Astrocyte (in vitro differentiated cells and primary cell): ENCODE data around the gene IKBKE. TPM values are rescaled to one million over a fixed set of nuclear protein-coding genes. Genes with fewer than 3 reads are reported as not detected.

Experiments
- DNase-seq: peaks from one replicate; pipeline ENCODE4 v3.0.0-alpha.2; 2010; ENCODE audit warnings: low read depth
- FAIRE-seq: peaks from 2 replicates; lab custom pipeline; 2011; peaks lifted over from hg19 to GRCh38; lab: Jason Lieb, UNC
- H2AFZ ChIP-seq: 2 replicates; pipeline ENCODE4 v1.6.0; 2012; ENCODE audit warnings: low read depth, low read length, inconsistent platforms
- H3K27ac ChIP-seq: 2 replicates; pipeline ENCODE4 v1.5.1; 2011; ENCODE audit warnings: low read depth, low read length, inconsistent platforms
- H3K27me3 ChIP-seq: 2 replicates; pipeline ENCODE4 v1.6.0; 2011; ENCODE audit warnings: low read length, inconsistent platforms; ENCODE audit not compliant: insufficient read depth
- H3K36me3 ChIP-seq: 2 replicates; pipeline ENCODE4 v1.5.1; 2011; ENCODE audit warnings: low read length, inconsistent platforms; ENCODE audit not compliant: insufficient read depth
- H3K4me1 ChIP-seq: 2 replicates; pipeline ENCODE4 v1.5.1; 2011; ENCODE audit warnings: low read length, inconsistent platforms; ENCODE audit not compliant: insufficient read depth
- H3K4me2 ChIP-seq: 2 replicates; pipeline ENCODE4 v1.6.0; 2012; ENCODE audit warnings: low read length, inconsistent platforms
- H3K4me3 ChIP-seq: 2 replicates; pipeline ENCODE4 v1.5.1; 2011; ENCODE audit warnings: low read depth, mild to moderate bottlenecking, low read length, inconsistent platforms; ENCODE audit not compliant: insufficient read depth
- H3K79me2 ChIP-seq: 2 replicates; pipeline ENCODE4 v1.6.0; 2012; ENCODE audit warnings: mild to moderate bottlenecking, low read length, inconsistent platforms; ENCODE audit not compliant: insufficient read depth
- H3K9ac ChIP-seq: 2 replicates; pipeline ENCODE4 v1.6.0; 2012; ENCODE audit warnings: mild to moderate bottlenecking, low read length, inconsistent platforms
- H3K9me3 ChIP-seq: 2 replicates; pipeline ENCODE4 v1.5.1; 2012; ENCODE audit warnings: low read depth, mild to moderate bottlenecking, low read length, inconsistent platforms; ENCODE audit not compliant: insufficient read depth
- H4K20me1 ChIP-seq: 2 replicates; pipeline ENCODE4 v1.6.0; 2012; ENCODE audit warnings: low read length, inconsistent platforms; ENCODE audit not compliant: insufficient read depth
- H3K27ac Mint-ChIP-seq: one replicate; pipeline ENCODE4 v1.8.0; 2021; ENCODE audit warnings: mild to moderate bottlenecking, mixed read lengths; ENCODE audit not compliant: unreplicated experiment
- H3K27me3 Mint-ChIP-seq: one replicate; pipeline ENCODE4 v1.8.0; 2021; ENCODE audit warnings: low read depth, mixed read lengths; ENCODE audit not compliant: unreplicated experiment
- H3K36me3 Mint-ChIP-seq: one replicate; pipeline ENCODE4 v1.8.0; 2021; ENCODE audit warnings: low read depth, mixed read lengths; ENCODE audit not compliant: unreplicated experiment
- H3K4me1 Mint-ChIP-seq: one replicate; pipeline ENCODE4 v1.8.0; 2021; ENCODE audit warnings: low read depth, mixed read lengths; ENCODE audit not compliant: unreplicated experiment
- H3K4me3 Mint-ChIP-seq: one replicate; pipeline ENCODE4 v1.8.0; 2021; ENCODE audit warnings: mild to moderate bottlenecking, moderate library complexity, mixed read lengths; ENCODE audit not compliant: unreplicated experiment
- H3K9me3 Mint-ChIP-seq: one replicate; pipeline ENCODE4 v1.8.0; 2021; ENCODE audit warnings: mild to moderate bottlenecking, mixed read lengths; ENCODE audit not compliant: unreplicated experiment
- EZH2 ChIP-seq: IDR thresholded peaks from 2 replicates; pipeline ENCODE4 v1.6.1; 2012; ENCODE audit warnings: mild to moderate bottlenecking, low read length, inconsistent platforms; ENCODE audit not compliant: insufficient read depth
- total RNA-seq: library from RNA; stranded (reverse); gene quantifications from 2 replicates; pipeline ENCODE4 v1.2.1, GENCODE V29; 2021
- TF ChIP-seq, protein P1 (sequence below): IDR thresholded peaks from 2 replicates; pipeline ENCODE4 v1.5.1; 2011; ENCODE audit warnings: low read depth, mild to moderate bottlenecking, inconsistent platforms, low read length, moderate library complexity; ENCODE audit not compliant: insufficient read depth

The IKBKE gene
- total RNA-seq, 1 donor from 2014 or later = 17.0 TPM

- Histone ChIP-seq H3K36me3 (no peaks in the 10 kb centered on the region), H3K79me2 (peaks cover 7% of the 10 kb centered on the region), H4K20me1 (peaks cover 13% of the 10 kb centered on the region), H3K4me2 (no peak overlapping the region), H2AFZ (no peak overlapping the region), H3K4me3 (no peak overlapping the region), H3K4me1 (peaks cover 49% of the 10 kb centered on the region), H3K9ac (no peak overlapping the region), H3K9me3 (no peaks in the 10 kb centered on the region), H3K27me3 (no peaks in the 10 kb centered on the region), H3K27ac (no peak overlapping the region)
- H3K4me3 Mint-ChIP-seq = no peak overlapping the region
- TF ChIP-seq EZH2 = no peak
- TF ChIP-seq, protein P1, sequence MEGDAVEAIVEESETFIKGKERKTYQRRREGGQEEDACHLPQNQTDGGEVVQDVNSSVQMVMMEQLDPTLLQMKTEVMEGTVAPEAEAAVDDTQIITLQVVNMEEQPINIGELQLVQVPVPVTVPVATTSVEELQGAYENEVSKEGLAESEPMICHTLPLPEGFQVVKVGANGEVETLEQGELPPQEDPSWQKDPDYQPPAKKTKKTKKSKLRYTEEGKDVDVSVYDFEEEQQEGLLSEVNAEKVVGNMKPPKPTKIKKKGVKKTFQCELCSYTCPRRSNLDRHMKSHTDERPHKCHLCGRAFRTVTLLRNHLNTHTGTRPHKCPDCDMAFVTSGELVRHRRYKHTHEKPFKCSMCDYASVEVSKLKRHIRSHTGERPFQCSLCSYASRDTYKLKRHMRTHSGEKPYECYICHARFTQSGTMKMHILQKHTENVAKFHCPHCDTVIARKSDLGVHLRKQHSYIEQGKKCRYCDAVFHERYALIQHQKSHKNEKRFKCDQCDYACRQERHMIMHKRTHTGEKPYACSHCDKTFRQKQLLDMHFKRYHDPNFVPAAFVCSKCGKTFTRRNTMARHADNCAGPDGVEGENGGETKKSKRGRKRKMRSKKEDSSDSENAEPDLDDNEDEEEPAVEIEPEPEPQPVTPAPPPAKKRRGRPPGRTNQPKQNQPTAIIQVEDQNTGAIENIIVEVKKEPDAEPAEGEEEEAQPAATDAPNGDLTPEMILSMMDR = no peak
- DNase-seq (no peak), FAIRE-seq (no peak)
- H3K27me3 Mint-ChIP-seq = no peaks in the 10 kb centered on the region
- H3K36me3 Mint-ChIP-seq = peaks cover 5% of the 10 kb centered on the region
- no peak overlapping the region for H3K27ac Mint-ChIP-seq
- H3K4me1 Mint-ChIP-seq = peaks cover 44% of the 10 kb centered on the region
- no peaks in the 10 kb centered on the region for H3K9me3 Mint-ChIP-seq
Observed at GRCh38 chr1:206468571-206468970, 1.7 kb upstream of the IKBKE start.

DNA sequence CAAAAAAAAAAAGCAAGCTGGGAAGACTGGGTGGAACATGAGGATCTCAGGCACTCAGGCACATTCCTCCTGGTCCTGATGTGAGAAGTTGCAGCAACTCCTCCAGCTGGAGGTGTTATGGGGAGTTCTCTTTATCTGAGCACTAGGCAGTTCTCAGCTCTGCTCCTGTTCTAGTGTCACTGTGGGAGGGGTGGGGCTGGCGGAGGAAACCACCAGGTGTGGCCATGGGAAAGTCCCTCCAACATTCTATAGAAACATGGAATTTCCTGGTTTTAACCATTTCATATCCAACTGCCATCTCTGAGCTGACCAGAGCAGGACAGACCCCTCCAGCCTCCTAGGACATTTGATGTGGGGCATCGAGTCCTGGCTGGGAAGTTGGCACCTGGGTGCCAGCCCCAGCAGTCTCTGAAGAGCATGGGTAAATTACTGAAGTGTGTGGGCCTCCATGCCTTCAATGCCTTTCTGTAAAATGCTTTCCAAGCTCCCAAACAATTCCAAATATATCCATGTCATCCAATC is 804 bp upstream of the IKBKE start:
- FAIRE-seq (no peak), DNase-seq (no peak)
- TF ChIP-seq, protein P1 = no peak
- no peak for TF ChIP-seq EZH2
- Histone ChIP-seq H2AFZ (peak overlapping the region; percentile 78), H3K9ac (no peak overlapping the region), H3K79me2 (peaks cover 7% of the 10 kb centered on the region), H3K4me3 (peak overlapping the region; percentile 79), H3K9me3 (no peaks in the 10 kb centered on the region), H3K36me3 (no peaks in the 10 kb centered on the region), H3K27me3 (no peaks in the 10 kb centered on the region), H4K20me1 (peaks cover 13% of the 10 kb centered on the region), H3K27ac (peak overlapping the region; percentile 64), H3K4me1 (peaks cover 47% of the 10 kb centered on the region), H3K4me2 (peak overlapping the region; percentile 98)
- H3K27me3 Mint-ChIP-seq = no peaks in the 10 kb centered on the region
- peaks cover 8% of the 10 kb centered on the region for H3K36me3 Mint-ChIP-seq
- H3K27ac Mint-ChIP-seq = peak overlapping the region; percentile 59
- peaks cover 42% of the 10 kb centered on the region for H3K4me1 Mint-ChIP-seq
- H3K4me3 Mint-ChIP-seq = peak overlapping the region; percentile 84
- no peaks in the 10 kb centered on the region for H3K9me3 Mint-ChIP-seq

DNA sequence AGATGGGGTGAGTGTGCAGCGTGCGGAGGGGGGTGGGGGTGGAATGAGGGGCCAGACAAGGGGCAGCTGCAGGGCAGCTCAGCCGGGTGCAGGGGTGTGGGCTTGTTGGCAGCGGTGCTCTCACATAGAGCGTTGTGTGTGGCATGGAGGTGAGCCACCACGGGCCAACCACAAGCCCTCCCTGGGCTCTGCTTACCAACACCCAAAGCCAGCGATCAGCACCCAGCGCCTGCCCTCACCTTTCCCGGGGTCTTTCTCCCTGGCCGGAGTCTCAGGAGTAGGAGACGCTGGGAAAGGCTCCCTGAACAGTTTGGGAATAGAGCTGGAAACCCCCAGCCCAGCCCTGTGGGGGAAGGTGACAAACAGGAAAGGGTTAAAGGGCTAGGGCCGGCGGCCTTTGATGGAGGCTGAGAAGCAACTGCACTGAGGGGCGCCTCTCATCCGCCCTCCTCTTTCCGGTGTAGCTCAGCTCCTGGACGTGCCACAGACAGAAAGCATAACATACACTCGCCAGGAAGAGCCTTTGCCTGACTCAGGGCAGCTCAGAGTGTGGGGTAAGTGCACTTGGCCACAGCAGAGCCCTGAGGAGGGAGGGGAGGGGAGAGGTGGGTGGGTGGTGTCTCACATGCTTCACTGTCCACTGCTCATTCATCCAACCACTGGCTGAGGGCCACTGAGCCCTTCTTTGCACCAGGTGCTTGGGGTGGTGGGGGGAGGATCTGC is 577 bp downstream of the IKBKE start:
- Histone ChIP-seq H3K4me1 (peaks cover 38% of the 10 kb centered on the region), H4K20me1 (peaks cover 13% of the 10 kb centered on the region), H3K27ac (peak overlapping the region; percentile 64), H3K27me3 (no peaks in the 10 kb centered on the region), H3K36me3 (peaks cover 2% of the 10 kb centered on the region), H3K9ac (peak overlapping the region; percentile 83), H3K9me3 (no peaks in the 10 kb centered on the region), H3K4me2 (peak overlapping the region; percentile 98), H3K4me3 (peak overlapping the region; percentile 79), H2AFZ (peak overlapping the region; percentile 78), H3K79me2 (peaks cover 7% of the 10 kb centered on the region)
- DNase-seq (peak; percentile 82), FAIRE-seq (no peak)
- Mint-ChIP-seq H3K4me3 (peak overlapping the region; percentile 84), H3K36me3 (peaks cover 10% of the 10 kb centered on the region), H3K27me3 (peaks cover under 1% of the 10 kb centered on the region), H3K9me3 (no peaks in the 10 kb centered on the region), H3K27ac (peak overlapping the region; percentile 41), H3K4me1 (peaks cover 34% of the 10 kb centered on the region)
- TF ChIP-seq EZH2 = no peak
- TF ChIP-seq, protein P1 = no peak
